NB4 (cell line): ENCODE measurements around the gene AGAP1.

ENCODE experiments used
- CTCF ChIP-seq: IDR thresholded peaks from one replicate; pipeline ENCODE4 v1.5.1; 2012; ENCODE audit warnings: low read depth, low read length
- MAX ChIP-seq: IDR thresholded peaks from 2 replicates; pipeline ENCODE4 v1.6.1; 2011; ENCODE audit warnings: low read depth, low read length
- MYC ChIP-seq: IDR thresholded peaks from 2 replicates; pipeline ENCODE4 v1.6.1; 2011; ENCODE audit warnings: low read depth, low read length
- POLR2A ChIP-seq: IDR thresholded peaks from 2 replicates; pipeline ENCODE4 v1.6.1; 2011; ENCODE audit warnings: mild to moderate bottlenecking; ENCODE audit not compliant: insufficient read length; ENCODE audit errors: extremely low read depth

DNA sequence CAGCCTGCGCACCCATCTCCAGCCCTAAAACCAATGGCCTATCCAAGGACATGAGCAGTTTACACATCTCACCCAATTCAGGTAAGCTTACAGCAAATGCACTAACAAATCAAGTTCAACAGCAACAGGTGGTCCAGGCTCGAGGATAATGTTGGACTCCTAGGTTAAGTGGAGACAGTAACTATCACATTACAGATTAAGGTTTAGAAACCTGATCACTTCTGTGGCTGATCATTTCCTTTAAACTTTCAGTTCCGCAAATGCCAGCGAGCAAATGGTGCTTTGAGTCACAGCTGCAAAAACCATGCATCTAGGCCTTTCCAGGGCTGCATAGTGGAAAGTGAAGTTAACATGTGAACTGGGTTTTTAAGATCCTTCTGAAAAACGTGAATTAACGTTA lies 415.0 kb downstream of the AGAP1 start:
- TF ChIP-seq CTCF (no peak), POLR2A (no peak), MAX (no peak), MYC (no peak)
